CD4-positive, alpha-beta T cell treated with Interferon alpha-2 for 1 hour (primary cell): Measurements from ENCODE around the gene OR4D9.
"Not testable (repeated sequence)": the region's sequence is repeated elsewhere in the genome, so short reads cannot be mapped to it uniquely, and the experiment has no call there.

Experiments
- DNase-seq, 2 donors: peaks; one replicate each; pipeline ENCODE4 v3.0.0-alpha.2; 2020 to 2022

OR4D9 gene

DNA sequence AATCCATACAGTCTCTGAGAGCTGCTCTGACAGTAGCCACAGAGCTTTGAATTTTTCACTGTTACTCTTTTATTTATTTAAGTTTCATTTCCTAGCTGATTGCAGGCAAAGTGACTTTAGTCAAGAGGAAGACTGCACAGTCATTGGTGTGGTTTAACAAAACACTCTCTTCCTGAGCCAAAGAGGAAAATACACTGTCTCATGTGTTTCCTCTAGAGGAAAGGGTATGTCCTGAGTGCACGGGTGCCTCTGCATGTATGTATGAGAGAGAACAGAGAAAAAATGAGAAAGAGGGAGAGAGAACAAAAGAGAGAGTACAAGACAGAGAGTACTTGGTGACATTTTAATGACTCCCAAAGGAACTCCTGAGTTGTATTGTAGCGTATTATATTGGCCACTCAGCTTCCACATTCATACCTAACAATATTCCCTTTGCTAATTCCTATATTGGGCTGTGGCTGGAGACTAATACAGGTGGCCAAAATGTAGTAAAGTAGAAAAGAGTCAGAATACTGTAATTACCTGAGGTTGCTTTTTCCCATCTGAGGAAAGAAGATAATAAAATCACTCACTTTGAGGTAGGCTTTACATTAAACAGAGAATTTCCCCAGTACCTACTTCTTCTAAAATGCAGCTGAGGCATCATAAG is at the start of gene OR4D9:
Gene OR4D9 (plus strand): TSS at position 599 of the 649 bp plus-strand sequence. CDS start 3,374 bp downstream, outside the sequence.
- peak; percentile 3 to 19 for DNase-seq

DNA sequence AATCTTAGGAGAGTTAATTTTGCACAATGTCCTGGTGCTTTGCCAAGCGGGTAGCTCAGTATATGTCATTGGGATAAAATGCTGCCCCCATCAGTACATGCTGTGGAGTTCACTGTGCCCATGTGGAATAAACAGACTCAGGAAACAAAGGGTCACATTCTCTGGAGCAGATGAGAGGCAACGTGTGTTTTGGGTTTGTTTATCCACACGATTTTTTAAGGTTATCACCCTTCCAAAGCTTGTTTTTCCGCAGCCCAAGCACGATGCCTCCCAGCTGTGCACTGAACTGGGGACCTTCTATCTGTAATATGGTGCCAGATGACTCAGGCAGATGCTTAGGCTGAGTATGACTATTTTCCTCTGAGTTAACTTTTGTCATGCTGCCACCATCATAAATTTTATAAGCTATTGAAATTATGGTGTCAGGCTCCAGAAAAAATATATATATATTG is 48.1 kb upstream of the OR4D9 start:
- no peak for DNase-seq

DNA sequence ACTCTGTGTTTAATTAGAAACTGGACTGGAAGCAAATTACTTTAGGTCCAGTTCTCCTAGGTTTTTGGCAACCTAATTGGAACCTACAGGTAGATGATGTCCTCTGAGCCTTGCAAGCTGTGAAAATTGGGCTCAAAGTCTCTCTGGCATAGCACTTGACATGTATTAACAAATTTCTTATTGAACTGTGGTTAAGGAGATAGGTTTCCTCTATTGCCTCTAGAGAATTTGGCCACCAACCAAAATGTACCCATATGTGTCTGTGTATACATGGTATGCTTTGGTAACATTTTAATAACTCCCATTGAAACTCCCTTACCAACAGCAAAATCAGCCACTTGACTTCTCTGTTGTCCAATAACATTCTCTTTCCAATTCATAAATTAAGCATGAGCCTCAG is 38.3 kb upstream of the OR4D9 start, which contains the start of gene OR4D10:
Gene OR4D10 (plus strand): TSS at position 301 of the 400 bp plus-strand sequence. CDS start 4,115 bp downstream, outside the sequence.
- DNase-seq: no peak

DNA sequence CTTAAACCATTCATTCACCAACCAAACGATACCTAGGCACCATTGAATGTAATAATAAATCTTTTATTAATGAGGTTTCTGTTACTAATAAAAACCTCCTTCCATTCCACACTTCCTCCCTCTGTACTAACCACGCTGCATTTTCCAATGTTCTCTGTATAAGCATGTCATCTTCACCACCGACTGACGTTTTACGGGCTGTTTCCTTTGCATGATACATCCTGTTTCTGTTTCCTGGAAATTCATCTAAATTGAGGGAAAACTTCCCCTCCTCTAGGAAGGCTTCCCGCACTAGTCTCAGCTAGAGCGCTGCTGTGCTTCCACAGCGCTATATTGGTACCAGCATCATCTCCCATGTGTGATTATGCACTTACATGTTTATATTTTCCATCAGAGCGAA is 36.2 kb upstream of the OR4D9 start:
- no peak for DNase-seq

DNA sequence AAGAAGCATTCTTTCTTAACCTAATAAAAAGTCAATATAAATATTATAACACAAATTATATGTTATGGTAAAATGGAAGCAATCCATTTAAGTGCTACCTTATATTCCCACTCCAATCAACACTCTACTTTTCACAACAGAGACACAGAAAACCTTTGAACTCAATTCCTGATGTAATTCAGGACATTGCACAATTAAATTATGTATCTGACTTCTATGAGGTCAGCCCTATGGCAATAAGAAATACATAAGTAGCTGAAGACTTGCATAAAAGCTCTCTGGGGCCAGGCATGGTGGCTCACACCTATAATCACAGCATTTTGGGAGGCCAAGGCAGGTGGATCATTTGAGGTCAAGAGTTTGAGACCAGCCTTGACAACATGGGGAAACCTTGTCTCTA is 31.4 kb upstream of the OR4D9 start:
- no peak for DNase-seq

DNA sequence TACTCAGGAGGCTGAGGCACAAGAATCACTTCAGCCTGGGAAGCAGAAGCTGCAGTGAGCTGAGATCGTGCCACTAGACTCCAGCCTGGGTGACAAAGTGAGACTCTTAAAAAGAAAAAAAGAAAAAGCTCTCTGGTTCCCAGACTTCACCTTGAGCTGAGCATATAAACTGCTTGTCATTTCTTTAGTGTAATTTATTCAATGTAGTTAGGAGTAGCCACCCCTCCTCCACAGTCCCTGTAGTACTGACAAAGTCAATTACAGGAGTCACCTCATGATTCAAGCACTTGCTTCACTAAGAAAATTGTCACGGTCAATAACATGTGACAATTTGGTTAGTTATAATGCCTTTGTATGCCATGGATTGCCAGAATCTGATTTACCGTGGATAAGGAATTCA is 31.0 kb upstream of the OR4D9 start:
- DNase-seq: no peak

DNA sequence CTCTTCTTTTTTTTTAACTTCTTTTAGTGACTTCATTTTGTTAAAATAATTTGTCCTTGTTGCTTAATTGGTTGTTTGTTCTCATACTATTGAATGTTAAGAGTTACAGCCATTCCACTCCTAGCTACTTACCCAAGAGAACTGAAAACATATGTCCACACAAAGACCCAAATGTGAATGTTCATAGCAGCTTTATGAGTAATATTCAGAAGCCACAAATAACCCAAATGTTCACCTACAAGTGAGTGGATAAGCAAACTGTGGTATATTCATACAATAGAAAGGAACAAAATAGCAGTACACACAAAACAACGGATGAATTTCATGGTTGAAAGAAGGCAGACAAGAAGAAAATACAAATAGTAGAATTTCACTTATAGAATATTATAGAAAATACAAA is 9.4 kb upstream of the OR4D9 start:
- no peak for DNase-seq

DNA sequence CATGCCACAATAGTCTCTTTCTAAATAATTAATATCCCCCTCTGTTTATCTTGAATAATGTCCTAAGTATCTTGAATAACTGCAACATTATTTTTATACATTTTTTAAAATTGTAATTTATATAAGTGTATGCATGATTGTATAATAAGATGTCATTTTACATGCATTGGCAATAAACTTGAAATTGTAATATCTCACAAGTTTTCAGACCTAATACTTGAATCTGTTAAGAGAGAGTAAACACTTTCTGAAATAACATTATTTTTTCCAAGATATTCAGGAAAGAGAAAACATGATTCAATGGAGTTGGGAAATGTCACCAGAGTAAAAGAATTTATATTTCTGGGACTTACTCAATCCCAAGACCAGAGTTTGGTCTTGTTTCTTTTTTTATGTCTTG is 8.1 kb upstream of the OR4D9 start, which contains the start of gene OR4D11:
Gene OR4D11 (plus strand): TSS at position 301 of the 400 bp plus-strand sequence. CDS start 0 bp downstream, at position 301.
- no peak for DNase-seq

DNA sequence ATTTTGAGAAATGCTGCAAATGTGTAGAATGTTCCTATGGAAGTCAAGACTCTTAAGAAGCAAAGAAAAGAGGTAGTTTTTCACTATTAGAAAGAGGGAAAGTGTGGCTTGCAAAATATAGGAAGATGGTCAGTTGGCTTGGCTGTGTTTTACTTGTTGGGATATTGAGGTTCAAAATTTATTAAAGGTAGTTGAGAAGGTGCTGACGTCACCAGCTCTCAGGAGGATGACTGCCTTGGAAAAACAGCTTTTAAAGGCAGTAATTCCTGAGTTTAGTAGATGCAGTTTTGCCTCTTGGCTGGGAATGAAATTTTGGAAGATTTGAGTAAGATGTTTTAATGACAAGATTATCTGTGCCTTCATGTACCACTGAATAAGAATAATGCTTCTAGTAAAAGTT is 336 bp downstream of the OR4D9 start:
- no peak for DNase-seq

DNA sequence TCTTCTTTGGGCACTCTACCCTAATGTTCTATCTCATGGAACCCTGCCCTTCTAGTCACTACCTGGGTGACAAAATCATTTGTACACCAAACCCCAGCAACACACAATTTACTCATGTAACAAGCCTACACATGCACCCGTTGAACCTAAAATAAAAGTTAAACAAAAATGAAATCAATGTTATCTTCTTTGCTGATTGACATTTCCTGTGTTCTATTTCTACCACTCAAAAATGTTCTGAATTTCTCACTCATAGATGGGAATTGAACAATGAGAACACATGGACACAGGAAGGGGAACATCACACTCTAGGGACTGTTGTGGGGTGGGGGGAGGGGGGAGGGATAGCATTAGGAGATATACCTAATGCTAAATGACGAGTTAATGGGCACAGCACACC is 8.8 kb downstream of the OR4D9 start:
- DNase-seq: not testable (repeated sequence)

DNA sequence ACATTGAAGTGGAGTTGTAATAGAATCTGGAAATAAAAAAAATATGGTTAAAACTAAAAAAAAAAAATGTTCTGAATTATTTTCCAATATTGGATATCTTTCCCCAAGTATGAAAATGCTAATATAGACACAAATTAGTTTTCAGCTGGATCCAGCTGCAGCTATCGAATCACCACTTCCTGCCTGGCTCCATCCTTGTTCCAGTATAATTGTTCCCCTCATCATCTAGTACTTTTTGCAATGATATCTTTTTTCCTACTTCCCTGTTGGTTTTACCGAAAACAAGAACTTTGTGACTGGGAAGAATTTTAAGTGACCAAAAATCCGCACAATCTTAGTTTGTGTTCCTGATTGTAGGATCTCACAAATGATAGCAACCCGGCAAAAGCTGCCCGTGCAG is 9.4 kb downstream of the OR4D9 start:
- no peak for DNase-seq

DNA sequence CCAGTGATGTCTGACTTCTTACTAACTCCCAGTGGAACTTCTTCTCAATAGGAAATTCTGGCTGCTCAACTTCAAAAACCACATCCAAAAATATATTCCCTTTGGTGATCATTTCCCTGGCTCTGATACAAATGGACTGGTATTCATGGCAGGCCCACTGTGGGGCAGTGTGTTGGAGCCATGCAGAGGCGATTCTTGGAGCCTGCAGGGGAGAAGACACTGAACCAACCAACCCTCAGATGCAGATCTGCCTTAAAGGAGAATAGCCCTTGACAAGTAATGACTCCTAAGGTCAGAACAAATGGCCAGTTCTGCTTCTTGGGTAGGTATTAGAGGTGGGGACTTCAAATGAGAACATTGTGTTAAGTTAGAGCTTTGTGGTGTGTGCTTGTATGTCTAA is 12.2 kb downstream of the OR4D9 start:
- no peak for DNase-seq

DNA sequence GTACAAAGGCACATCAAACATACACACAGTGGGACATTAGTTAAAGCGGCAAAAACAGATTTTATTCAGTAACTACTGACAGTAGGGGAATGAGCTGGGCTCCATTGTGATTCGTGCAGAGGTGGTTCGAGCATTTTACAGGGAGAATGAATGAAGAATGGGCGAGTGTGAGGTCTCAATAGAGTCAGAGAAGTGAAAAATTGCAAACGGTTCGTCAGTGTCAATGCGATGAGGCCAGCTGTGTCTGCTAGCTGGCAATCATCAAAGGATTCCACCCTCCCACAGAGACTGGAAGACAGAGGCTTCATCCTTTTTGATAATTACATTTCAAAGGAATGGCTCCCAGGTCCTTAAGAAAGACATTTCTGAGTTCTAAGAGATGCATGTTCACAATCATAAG is 17.4 kb downstream of the OR4D9 start:
- DNase-seq: no peak

DNA sequence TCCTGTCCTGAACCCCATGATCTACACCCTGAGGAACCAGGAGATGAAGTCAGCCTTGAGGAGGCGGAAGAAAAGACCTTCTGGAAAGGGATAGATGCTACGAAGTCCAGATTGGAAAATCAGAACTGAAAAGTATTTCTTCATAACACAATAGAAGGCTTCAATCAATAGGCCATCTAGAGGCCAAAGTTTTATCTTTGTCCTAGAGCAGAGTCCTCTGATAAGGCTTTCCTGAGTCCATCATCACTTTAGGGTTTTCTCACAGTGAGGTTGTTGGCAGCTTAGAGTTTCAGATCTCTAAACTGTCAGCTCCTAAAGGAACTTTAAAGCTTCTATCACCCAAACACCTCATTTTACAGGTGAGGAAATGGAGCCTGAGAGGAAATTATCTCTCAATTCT is 21.3 kb downstream of the OR4D9 start:
- DNase-seq: no peak

DNA sequence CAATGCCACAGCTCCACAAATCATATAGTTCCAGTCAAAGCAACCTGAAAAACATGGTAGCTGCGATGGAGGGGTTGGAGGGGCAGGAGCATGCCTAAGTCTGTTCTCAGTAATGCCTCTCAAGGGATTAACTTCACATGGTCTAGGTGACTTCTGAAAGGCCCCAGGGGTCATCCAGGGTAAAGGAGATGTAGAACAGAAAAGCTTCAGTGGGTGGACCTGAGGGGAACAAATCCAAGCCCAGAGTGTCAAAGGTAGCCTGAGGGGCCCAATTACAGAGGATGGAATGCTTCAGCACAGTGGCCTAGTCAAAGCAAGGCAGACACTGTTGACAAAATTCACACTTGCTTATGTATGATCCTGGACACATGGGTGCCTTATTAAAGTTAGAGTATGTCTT is 23.3 kb downstream of the OR4D9 start:
- DNase-seq: no peak

DNA sequence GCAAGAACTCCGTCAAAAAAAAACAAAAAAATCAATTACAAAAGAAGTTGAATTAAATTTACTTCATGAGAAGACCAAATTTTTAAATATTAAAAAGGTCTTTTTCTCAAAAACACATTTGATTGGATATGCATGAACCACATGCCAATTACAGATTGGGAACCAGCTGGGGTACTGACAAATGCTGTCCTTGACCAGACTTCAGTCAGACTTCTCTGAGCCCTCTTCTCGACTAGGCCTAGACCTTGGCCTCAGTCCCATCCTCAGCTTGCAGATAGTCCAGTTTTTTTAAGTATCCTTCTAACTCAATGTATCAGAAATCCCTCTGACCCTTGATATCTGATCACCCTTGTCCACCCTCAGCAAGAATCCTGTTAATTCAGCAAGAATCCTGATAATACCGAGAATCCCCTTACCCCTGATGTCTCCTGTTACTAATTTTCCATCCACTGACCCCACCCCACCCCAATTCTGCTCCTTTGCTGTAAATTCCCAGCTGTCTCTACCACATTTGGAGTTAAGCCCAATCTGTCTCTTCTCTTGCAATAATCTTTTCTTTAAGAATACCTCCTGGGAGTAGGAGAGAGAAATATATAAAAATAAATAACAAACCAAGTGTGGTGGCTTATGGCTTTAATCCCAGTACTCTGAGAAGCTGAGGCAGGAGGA is 30.9 kb downstream of the OR4D9 start:
- no peak for DNase-seq

DNA sequence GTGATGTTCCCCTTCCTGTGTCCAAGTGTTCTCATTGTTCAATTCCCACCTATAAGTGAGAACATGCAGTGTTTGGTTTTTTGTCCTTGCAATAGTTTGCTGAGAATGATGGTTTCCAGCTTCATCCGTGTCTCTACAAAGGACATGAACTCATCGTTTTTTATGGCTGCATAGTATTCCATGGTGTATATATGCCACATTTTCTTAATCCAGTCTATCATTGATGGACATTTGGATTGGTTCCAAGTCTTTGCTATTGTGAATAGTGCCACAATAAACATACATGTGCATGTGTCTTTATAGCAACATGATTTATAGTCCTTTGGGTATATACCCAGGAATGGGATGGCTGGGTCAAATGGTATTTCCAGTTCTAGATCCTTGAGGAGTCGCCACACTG is 32.4 kb downstream of the OR4D9 start:
- not testable (repeated sequence) for DNase-seq

DNA sequence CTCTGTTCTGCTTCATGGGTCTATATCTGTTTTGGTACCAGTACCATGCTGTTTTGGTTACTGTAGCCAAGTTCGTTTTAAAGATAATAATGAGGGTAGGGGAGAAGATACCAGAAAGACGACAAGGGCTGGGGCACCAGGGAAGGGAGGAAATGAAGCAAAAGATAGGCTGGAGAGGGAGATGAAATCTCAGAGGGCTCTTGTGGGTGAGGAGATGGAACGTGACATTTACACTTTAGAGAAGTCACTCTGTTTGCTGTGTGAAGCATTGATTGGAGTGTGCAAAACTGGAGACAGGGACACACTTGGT is 33.5 kb downstream of the OR4D9 start:
- DNase-seq: no peak

DNA sequence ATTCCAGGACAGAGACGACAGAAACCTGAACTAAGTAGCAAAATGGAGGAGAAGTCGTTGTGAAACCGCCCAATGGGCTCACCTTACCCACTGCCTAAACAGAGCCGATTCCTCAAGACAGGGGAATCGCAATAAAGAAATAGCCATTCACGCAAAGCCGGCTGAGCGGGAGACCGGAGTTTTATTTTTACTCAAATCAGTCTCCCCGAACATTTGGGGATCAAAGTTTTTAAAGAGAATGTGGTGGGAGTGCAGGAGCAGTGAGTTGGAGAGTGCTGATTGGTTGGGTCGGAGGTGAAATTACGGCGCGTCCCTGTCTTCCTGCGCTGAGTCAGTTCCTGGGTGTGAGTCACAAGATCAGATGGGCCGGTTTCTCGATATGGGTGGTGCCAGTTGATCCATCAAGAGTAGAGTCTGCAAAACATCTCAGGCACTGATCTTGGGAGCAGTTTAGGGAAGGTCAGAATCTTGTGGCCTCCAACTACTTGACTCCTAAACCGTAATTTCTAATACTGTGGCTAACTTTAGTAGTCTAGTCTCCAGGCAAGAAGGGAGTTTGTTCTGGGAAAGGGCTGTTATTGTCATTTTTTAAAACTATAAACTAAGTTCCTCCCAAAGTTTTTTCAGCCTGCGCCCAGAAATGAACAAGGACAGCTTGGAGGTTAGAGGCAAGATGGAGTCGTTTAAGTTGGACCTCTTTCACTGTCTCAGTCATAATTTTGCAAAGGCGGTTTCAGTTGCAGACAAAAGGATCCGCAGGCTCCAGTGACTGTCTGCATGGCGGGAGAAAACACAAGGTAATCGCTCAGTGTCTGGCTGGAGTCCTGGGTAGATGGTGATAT is 34.1 kb downstream of the OR4D9 start:
- no peak for DNase-seq

DNA sequence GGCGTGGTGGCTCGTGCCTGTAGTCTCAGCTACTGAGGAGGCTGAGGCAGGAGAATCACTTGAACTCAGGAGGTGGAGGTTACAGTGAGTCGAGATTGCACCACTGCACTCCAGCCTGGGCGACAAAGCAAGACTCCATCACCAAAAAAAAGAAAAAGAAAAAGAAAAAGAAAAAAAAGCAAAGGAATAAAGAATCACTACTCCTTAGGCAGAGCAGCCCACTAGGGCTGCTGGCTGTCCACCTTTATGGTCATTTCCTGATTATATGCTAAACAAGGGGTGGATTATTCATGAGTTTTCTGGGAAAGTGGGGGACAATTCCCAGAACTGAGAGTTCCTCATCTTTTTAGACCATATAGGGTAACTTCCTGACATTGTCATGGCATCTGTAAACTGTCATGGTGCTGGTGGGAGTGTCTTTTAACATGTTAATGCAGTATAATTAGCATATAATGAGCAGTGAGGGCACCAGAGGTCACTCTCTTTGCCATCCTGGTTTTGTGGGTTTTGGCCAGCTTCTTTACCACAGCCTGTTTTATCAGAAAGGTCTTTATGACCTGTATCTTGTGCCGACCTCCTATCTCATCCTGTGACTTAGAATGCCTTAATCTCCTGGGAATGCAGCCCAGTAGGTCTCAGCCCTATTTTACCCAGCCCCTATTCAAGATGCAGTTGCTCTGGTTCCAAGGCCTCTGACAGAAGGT is 36.4 kb downstream of the OR4D9 start:
- peak in 1 of 2 donors; percentile 4 for DNase-seq

DNA sequence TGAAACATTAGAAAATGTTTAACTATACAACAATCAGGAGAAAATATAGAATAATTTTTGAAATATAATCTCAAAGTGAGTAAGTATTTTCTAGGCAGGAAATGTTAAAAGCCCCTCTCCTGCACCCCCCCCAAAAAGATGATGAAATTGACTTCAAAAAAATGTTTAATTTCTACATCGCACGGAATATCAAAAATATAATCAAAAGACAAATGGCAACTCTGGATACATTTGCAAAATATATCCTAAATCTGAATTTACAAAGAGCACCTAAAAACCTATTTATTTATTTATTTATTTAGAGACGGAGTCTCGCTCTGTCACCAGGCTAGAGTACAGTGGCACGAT is 36.9 kb downstream of the OR4D9 start:
- DNase-seq: no peak

DNA sequence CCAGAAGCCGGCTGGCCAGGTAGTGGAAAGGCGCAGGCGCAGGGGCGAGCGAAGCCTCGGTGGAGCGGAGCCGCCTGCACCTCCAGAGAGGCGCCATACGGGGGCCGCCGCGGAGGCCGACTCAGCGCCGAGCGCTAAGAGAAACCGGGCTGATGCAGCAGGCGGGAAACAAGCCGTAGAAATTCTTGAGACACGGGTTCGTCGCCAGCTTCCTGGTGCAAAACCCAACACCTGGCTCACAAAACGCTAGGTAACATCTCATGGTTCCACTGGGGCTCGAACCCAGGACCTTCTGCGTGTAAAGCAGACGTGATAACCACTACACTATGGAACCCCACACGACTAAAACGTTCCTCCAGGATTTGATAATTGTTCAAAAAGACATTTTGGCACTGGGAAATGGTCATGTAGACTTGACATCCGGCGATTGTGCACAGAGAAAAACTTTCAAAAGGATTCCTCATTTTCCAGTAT is 39.1 kb downstream of the OR4D9 start:
- DNase-seq: peak; percentile 88 to 91
